SU-DHL-6 (cell line): ENCODE measurements around the gene TIMM17B.

Experiments used
- CTCF ChIP-seq: fragments of 200-600 bp; sonication (generic); IDR thresholded peaks from one replicate; pipeline ENCODE4 v1.5.1; 2017; ENCODE audit warnings: antibody characterized with exemption, mild to moderate bottlenecking, low read length, moderate library complexity; ENCODE audit not compliant: insufficient read depth, poor library complexity, severe bottlenecking
- EZH2phosphoT487 ChIP-seq: fragments of 200-600 bp; sonication (generic), shearing (Covaris generic); conservative IDR thresholded peaks from 2 replicates; pipeline ENCODE4 v1.6.1; 2018; ENCODE audit warnings: mild to moderate bottlenecking, antibody characterized with exemption, low read length, moderate library complexity, mixed read lengths

GRCh38 chrX:48910926-48911411 is 13.4 kb upstream of the TIMM17B start:
- TF ChIP-seq CTCF (no peak), EZH2phosphoT487 (no peak)
